IMR-90 (cell line): ENCODE results near the gene POTEG. TPM values are rescaled to one million over a fixed set of nuclear protein-coding genes. Genes with fewer than 3 reads are reported as not detected.
"Not testable (repeated sequence)": the region's sequence is repeated elsewhere in the genome, so short reads cannot be mapped to it uniquely, and the experiment has no call there.

Experiments
- ATAC-seq: fragments of 200-7000 bp; cut with Tn5 transposase; 2 replicates; pipeline ENCODE4 v1.9.1; 2020; ENCODE audit warnings: low read depth, mild to moderate bottlenecking, moderate library complexity
- BruUV-seq: library from RNA; stranded (reverse); fragments of 400-500 nt; replicated peaks from 2 replicates; lab custom pipeline; 2021; lab: Mats Ljungman, UMichigan
- CTCF ChIA-PET: fragments of 300-600 bp; formaldehyde crosslinking; extraction: SDS; loops from one replicate; lab custom pipeline; 2021; ENCODE audit warnings: antibody characterized with exemption; lab: Yijun Ruan, JAX
- POLR2A ChIA-PET: fragments of 300-600 bp; sonication (Branson Sonifier 250); formaldehyde crosslinking; loops from one replicate; lab custom pipeline; 2022; ENCODE audit warnings: antibody characterized with exemption; ENCODE audit not compliant: unreplicated experiment; lab: Charles Lee
- DNase-seq: peaks from one replicate; pipeline ENCODE4 v3.0.0; 2013
- H2AFZ ChIP-seq: replicated peaks from 2 replicates; pipeline ENCODE3; 2013; ENCODE audit warnings: low read length, mild to moderate bottlenecking; ENCODE audit not compliant: poor library complexity
- H2AK5ac ChIP-seq: 2 replicates; pipeline ENCODE4 v1.6.1; 2013; ENCODE audit warnings: low read depth, low read length, inconsistent platforms
- H2AK9ac ChIP-seq: replicated peaks from 2 replicates; pipeline ENCODE3; 2013; ENCODE audit warnings: mild to moderate bottlenecking, low read depth, low read length, moderate library complexity; ENCODE audit not compliant: poor library complexity
- H2BK120ac ChIP-seq: 2 replicates; pipeline ENCODE4 v1.6.1; 2013; ENCODE audit warnings: low read depth, low read length, inconsistent platforms
- H2BK15ac ChIP-seq: 3 replicates; pipeline ENCODE4 v1.6.1; 2013; ENCODE audit warnings: low read depth, low read length, inconsistent platforms
- H2BK20ac ChIP-seq: 2 replicates; pipeline ENCODE4 v1.6.1; 2013; ENCODE audit warnings: low read depth, mild to moderate bottlenecking, inconsistent platforms, low read length, moderate library complexity
- H2BK5ac ChIP-seq: 2 replicates; pipeline ENCODE4 v1.6.1; 2013; ENCODE audit warnings: mild to moderate bottlenecking, low read depth, low read length, inconsistent platforms; ENCODE audit not compliant: poor library complexity, severe bottlenecking
- H3K14ac ChIP-seq: replicated peaks from 2 replicates; pipeline ENCODE4 v1.6.1; 2013; ENCODE audit warnings: low read depth, low read length, inconsistent platforms
- H3K18ac ChIP-seq: 2 replicates; pipeline ENCODE4 v1.6.1; 2013; ENCODE audit warnings: low read depth, low read length, control low read depth
- H3K23ac ChIP-seq: 2 replicates; pipeline ENCODE4 v1.6.1; 2013; ENCODE audit warnings: low read depth, low read length, inconsistent platforms
- H3K27ac ChIP-seq: 2 replicates; pipeline ENCODE4 v1.5.1; 2013; ENCODE audit warnings: mild to moderate bottlenecking, control low read depth, low read length; ENCODE audit not compliant: insufficient read depth
- H3K27me3 ChIP-seq: 2 replicates; pipeline ENCODE4 v1.6.1; 2013; ENCODE audit warnings: low read length; ENCODE audit not compliant: control insufficient read depth, insufficient read depth
- H3K36me3 ChIP-seq: 2 replicates; pipeline ENCODE4 v1.6.1; 2013; ENCODE audit warnings: low read length, mixed read lengths; ENCODE audit not compliant: control insufficient read depth, insufficient read depth
- H3K4ac ChIP-seq: 2 replicates; pipeline ENCODE4 v1.6.1; 2013; ENCODE audit warnings: low read depth, low read length, inconsistent platforms
- H3K4me1 ChIP-seq: 2 replicates; pipeline ENCODE4 v1.6.1; 2013; ENCODE audit warnings: low read length, mixed read lengths; ENCODE audit not compliant: control insufficient read depth, insufficient read depth
- H3K4me2 ChIP-seq: 2 replicates; pipeline ENCODE4 v1.6.1; 2013; ENCODE audit warnings: low read depth, mild to moderate bottlenecking, control low read depth, low read length, moderate library complexity
- H3K4me3 ChIP-seq: 2 replicates; pipeline ENCODE4 v1.5.1; 2013; ENCODE audit warnings: low read depth, mild to moderate bottlenecking, control low read depth, low read length, moderate library complexity; ENCODE audit not compliant: insufficient read depth
- H3K56ac ChIP-seq: 2 replicates; pipeline ENCODE4 v1.6.1; 2013; ENCODE audit warnings: low read length, inconsistent platforms; ENCODE audit not compliant: insufficient read depth; ENCODE audit errors: extremely low read depth
- H3K79me1 ChIP-seq, 2 experiments: 2 replicates each; pipeline ENCODE4 v1.6.1; 2013; ENCODE audit warnings: low read length in 2 of 2, inconsistent platforms in 1 of 2, low read depth in 1 of 2
- H3K9ac ChIP-seq: 2 replicates; pipeline ENCODE4 v1.6.1; 2013; ENCODE audit warnings: low read depth, low read length, control low read depth
- H3K9me1 ChIP-seq: 2 replicates; pipeline ENCODE4 v1.6.1; 2013; ENCODE audit warnings: low read length, inconsistent platforms; ENCODE audit not compliant: insufficient read depth
- H3K9me3 ChIP-seq: 2 replicates; pipeline ENCODE4 v1.6.1; 2013; ENCODE audit warnings: low read length; ENCODE audit not compliant: control insufficient read depth, insufficient read depth
- H4K20me1 ChIP-seq: 2 replicates; pipeline ENCODE4 v1.6.1; 2013; ENCODE audit warnings: low read length, inconsistent platforms; ENCODE audit not compliant: insufficient read depth
- H4K5ac ChIP-seq: 2 replicates; pipeline ENCODE4 v1.6.1; 2013; ENCODE audit warnings: mild to moderate bottlenecking, low read depth, low read length, control low read depth
- H4K8ac ChIP-seq, 2 experiments: 2 replicates each; pipeline ENCODE4 v1.6.1; 2013; ENCODE audit warnings: low read depth in 2 of 2, low read length in 2 of 2, control low read depth in 1 of 2, inconsistent platforms in 1 of 2
- H4K91ac ChIP-seq: 2 replicates; pipeline ENCODE4 v1.6.1; 2013; ENCODE audit warnings: low read depth, low read length, inconsistent platforms; ENCODE audit not compliant: insufficient read depth
- WGBS, 2 experiments: methylation state at CpG; one replicate each; pipeline versions ENCODE4 v1.1.5 to v1.1.7; 2013; ENCODE audit warnings: missing lambda C conversion rate in 2 of 2; ENCODE audit not compliant: insufficient read length in 1 of 2; ENCODE audit errors: extremely low coverage in 2 of 2; 5-methylcytosine and 5-hydroxymethylcytosine counted together
- dilution Hi-C: fragments of 300-500 bp; cut with HindIII; formaldehyde crosslinking; loops from one replicate; pipeline ENCODE4 v1.14.3; 2018; ENCODE audit warnings: low sequenced_read_pairs; ENCODE audit not compliant: unreplicated experiment
- in situ Hi-C: fragments of 300-500 bp; cut with MboI; formaldehyde crosslinking; loops from 3 replicates; pipeline ENCODE4 v1.14.3; 2019; ENCODE audit warnings: low sequenced_read_pairs, inconsistent platforms, mixed read lengths
- intact Hi-C: fragments of 100-400 bp; cut with micrococcal nuclease; formaldehyde crosslinking; loops from 2 replicates; pipeline ENCODE4 v1.10.0; 2022
- polyA plus RNA-seq, 3 experiments: library from polyadenylated mRNA; depleted of rRNA; stranded (reverse); fragments of >200 nt; gene quantifications; 2 replicates each; pipeline ENCODE4 v1.2.3, GENCODE V29; 2012; ENCODE audit warnings: low replicate concordance in 1 of 3
- total RNA-seq: library from RNA; depleted of rRNA; stranded (reverse); fragments of >200 nt; gene quantifications from 2 replicates; pipeline ENCODE4 v1.2.3, GENCODE V29; 2012

Gene POTEG
- total and polyA plus RNA-seq, 2 of the 4 experiments (the other 2 are of a cell fraction) = not detected

DNA sequence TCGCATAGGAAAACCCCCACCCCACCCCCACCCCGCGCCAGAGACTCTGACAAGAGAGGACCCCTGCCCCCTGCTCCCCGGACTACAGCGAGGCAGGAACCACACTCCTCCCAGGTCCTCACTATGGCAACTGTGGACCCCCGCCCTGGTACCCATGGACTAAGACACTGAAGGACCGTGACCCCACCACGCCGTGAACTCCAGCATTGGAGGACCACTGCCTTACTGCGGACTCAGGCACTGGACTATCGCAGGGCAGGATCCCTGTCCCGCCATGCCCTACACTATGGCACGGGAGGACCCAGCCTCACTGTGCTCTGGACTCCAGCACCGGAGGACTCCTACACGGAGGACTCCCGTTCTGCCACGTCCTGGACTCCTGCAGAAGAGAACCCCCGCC is 71.8 kb downstream of the POTEG start:
- H3K4me1 ChIP-seq, H3K56ac ChIP-seq, BruUV-seq, H3K27ac ChIP-seq, intact Hi-C loops, H2BK120ac ChIP-seq, H3K9me1 ChIP-seq, in situ Hi-C loops, H4K20me1 ChIP-seq, H4K91ac ChIP-seq, CTCF ChIA-PET, ATAC-seq, H2AK5ac ChIP-seq, H2AFZ ChIP-seq, DNase-seq, H3K79me1 ChIP-seq, H4K8ac ChIP-seq, POLR2A ChIA-PET, H3K18ac ChIP-seq, H2BK15ac ChIP-seq, dilution Hi-C loops, H2AK9ac ChIP-seq, H2BK20ac ChIP-seq, H3K4ac ChIP-seq, H3K9me3 ChIP-seq, H3K4me2 ChIP-seq, H3K9ac ChIP-seq, H4K5ac ChIP-seq, H3K4me3 ChIP-seq, H3K36me3 ChIP-seq, H2BK5ac ChIP-seq, H3K23ac ChIP-seq, H3K27me3 ChIP-seq, H3K14ac ChIP-seq: not testable (repeated sequence)
- no CpG with 5 or more reads among the region's 18 CpGs for WGBS, 2 experiments

DNA sequence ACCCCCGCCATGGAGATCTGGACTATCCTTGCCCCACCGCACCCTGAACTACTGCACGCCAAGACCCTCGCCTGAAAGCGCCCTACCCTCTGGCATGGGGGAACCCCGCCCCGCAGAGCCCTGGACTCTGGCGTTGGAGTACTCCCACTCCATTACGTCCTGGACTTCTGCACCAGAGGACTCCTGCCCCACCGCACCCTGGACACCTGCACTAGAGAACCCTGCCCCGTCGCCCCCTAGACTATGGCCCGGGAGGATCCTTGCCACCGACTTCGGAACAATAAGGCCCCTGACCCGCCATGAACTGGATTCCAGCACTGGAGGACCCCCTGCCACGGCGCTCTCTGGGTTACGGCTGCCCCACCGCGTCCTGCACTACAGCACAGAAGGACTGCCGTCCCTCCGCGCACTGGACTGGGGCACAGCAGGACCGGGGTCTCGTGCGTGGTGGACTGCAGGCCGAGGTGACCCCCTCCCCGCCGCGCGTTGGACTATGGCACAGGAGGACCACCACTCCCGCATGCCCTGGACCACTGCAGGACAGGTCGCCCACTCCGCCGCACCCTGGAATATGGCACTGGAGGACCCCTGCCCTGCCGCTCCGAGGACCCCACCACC is 72.4 kb downstream of the POTEG start:
- H3K9ac ChIP-seq, DNase-seq, H4K8ac ChIP-seq, ATAC-seq, H3K56ac ChIP-seq, H2BK20ac ChIP-seq, BruUV-seq, H2AK9ac ChIP-seq, H3K4me2 ChIP-seq, H4K91ac ChIP-seq, H3K14ac ChIP-seq, in situ Hi-C loops, H3K23ac ChIP-seq, CTCF ChIA-PET, H4K5ac ChIP-seq, H3K4ac ChIP-seq, H2BK120ac ChIP-seq, H3K4me1 ChIP-seq, H4K20me1 ChIP-seq, H3K9me3 ChIP-seq, H3K18ac ChIP-seq, H3K36me3 ChIP-seq, H2AK5ac ChIP-seq, intact Hi-C loops, H3K9me1 ChIP-seq, H3K27me3 ChIP-seq, POLR2A ChIA-PET, H3K79me1 ChIP-seq, H2BK5ac ChIP-seq, H2BK15ac ChIP-seq, dilution Hi-C loops, H3K4me3 ChIP-seq, H3K27ac ChIP-seq, H2AFZ ChIP-seq: not testable (repeated sequence)
- no CpG with 5 or more reads among the region's 38 CpGs for WGBS, 2 experiments
